Loucy (cell line): ENCODE measurements around the gene RNU6-9.

Source experiments
- CTCF ChIP-seq: fragments of 200-600 bp; sonication (generic); conservative IDR thresholded peaks from 2 replicates; pipeline ENCODE4 v1.5.1; 2014; ENCODE audit warnings: mild to moderate bottlenecking, antibody characterized with exemption, low read length
- EZH2phosphoT487 ChIP-seq: fragments of 200-600 bp; IDR thresholded peaks from 2 replicates; pipeline ENCODE4 v1.6.1; 2018; ENCODE audit warnings: antibody characterized with exemption, mild to moderate bottlenecking, moderate library complexity, borderline replicate concordance

- no peak for TF ChIP-seq CTCF
- TF ChIP-seq EZH2phosphoT487 = no peak
These were observed 31.3 kb upstream of the RNU6-9 start for GRCh38 chr19:861756-862580.
